Ovary (tissue), 9 donors: Measurements from ENCODE around the gene GNA12. TPM values are rescaled to one million over a fixed set of nuclear protein-coding genes. Genes with fewer than 3 reads are reported as not detected.
"Not testable (repeated sequence)": the region's sequence is repeated elsewhere in the genome, so short reads cannot be mapped to it uniquely, and the experiment has no call there.

Experiments
- DNase-seq, 5 donors: peaks; one replicate each; pipeline ENCODE4 v3.0.0-alpha.2; 2019 to 2020
- H3K27ac ChIP-seq, 2 donors: fragments of 200-600 bp; one replicate each; pipeline versions ENCODE4 v1.5.1 to v1.8.0; 2019 to 2022
- H3K27me3 ChIP-seq: fragments of 200-600 bp; one replicate; pipeline ENCODE4 v1.8.0; 2022
- H3K36me3 ChIP-seq: fragments of 200-600 bp; sonication (generic); one replicate; pipeline ENCODE4 v1.5.1; 2019
- H3K4me1 ChIP-seq: one replicate; pipeline ENCODE4 v1.8.1; 2013; ENCODE audit warnings: mild to moderate bottlenecking, moderate library complexity; ENCODE audit not compliant: insufficient read depth
- H3K4me3 ChIP-seq: fragments of 200-600 bp; sonication (generic); one replicate; pipeline ENCODE4 v1.5.1; 2017
- H3K9me3 ChIP-seq, 2 donors: fragments of 200-600 bp in 1 of 2; sonication (generic) in 1 of 2; one replicate each; pipeline versions ENCODE4 v1.5.1 to v1.8.1; 2013 to 2019; ENCODE audit warnings: mild to moderate bottlenecking in 1 of 2, moderate library complexity in 1 of 2
- CTCF ChIP-seq, 3 donors: fragments of 450-650 bp in 2 of 3; fragments of 200-600 bp in 1 of 3; IDR thresholded peaks; one replicate each; pipeline versions ENCODE4 v1.5.1 to v1.8.0; 2016 to 2022; ENCODE audit warnings: antibody characterized with exemption in 3 of 3, mild to moderate bottlenecking in 1 of 3
- EP300 ChIP-seq: sonication (generic); formaldehyde crosslinking; IDR thresholded peaks from one replicate; pipeline ENCODE4 v1.6.1; 2017; ENCODE audit warnings: antibody characterized with exemption
- POLR2A ChIP-seq: fragments of 450-650 bp; IDR thresholded peaks from one replicate; pipeline ENCODE4 v1.6.1; 2017; ENCODE audit warnings: antibody characterized with exemption, mild to moderate bottlenecking, moderate library complexity
- WGBS, 3 donors: extraction: QIAGEN DNeasy Blood & Tissue Kit in 1 of 3; methylation state at CpG; one replicate each; pipeline versions ENCODE4 v1.1.5 to v1.1.7; 2013 to 2017; 5-methylcytosine and 5-hydroxymethylcytosine counted together
- intact Hi-C, 4 donors: fragments of 100-400 bp; cut with DNase I; formaldehyde crosslinking; loops; one replicate each; pipeline versions ENCODE4 v1.11.0 to v1.15.1; 2022 to 2023
- polyA plus RNA-seq, 2 donors: library from polyadenylated mRNA; stranded (reverse); fragments of 200-250 nt in 1 of 2; fragments of 350-450 nt in 1 of 2; fragmentation: Illumina TruSeq in 1 of 2; extraction: RNeasy Lipid Tissue Mini Kit (QIAGEN cat#74804) in 1 of 2; gene quantifications; one replicate each; pipeline ENCODE4 v1.2.3, GENCODE V29; 2013 to 2014
- total RNA-seq, 7 donors: library from RNA; depleted of rRNA in 2 of 7; stranded (reverse); fragments of >200 nt in 2 of 7; fragmentation: NEBNext Ultra II Directional in 3 of 7; extraction: Animal tissue kit (Norgen Biotek cat#: 25700) in 3 of 7; gene quantifications; one replicate each; pipeline versions ENCODE4 v1.1.0 to v1.2.4, GENCODE V29; 2016 to 2023
- donor health status: DM: no; HTN: no; CAD: no; lungs with moderate emphysema.
- donor health status: DM: no; HTN: no; CAD: no.
- donor health status: Bipolar disorder and iron deficiency.
- donor health status: DM: yes; HTN: yes; CAD: no.
- donor health status: DM: no; HTN: no; CAD: no.
- donor health status: DM: yes; HTN: yes; CAD: no.

GNA12 gene
- total and polyA plus RNA-seq, 9 donors: 13.4 to 94.4 (median 65.5) TPM

- 92 to 95% (median 93%) methylated on average over 34 of the region's 34 CpGs for WGBS, 3 donors
- peaks cover 9% of the 10 kb centered on the region for H3K4me1 ChIP-seq
- H3K36me3 ChIP-seq: no peaks in the 10 kb centered on the region
- no peak overlapping the region for H3K4me3 ChIP-seq
- no peak overlapping the region for H3K27ac ChIP-seq
- H3K9me3 ChIP-seq: no peaks in the 10 kb centered on the region
- intact Hi-C loops: no loop called here
- no peaks in the 10 kb centered on the region for H3K27me3 ChIP-seq
- TF ChIP-seq EP300 (no peak), POLR2A (no peak), CTCF (IDR thresholded peaks at IDR 0.05) (no peak)
- peak in 4 of 5 donors; percentile 14 to 30 (median 21) for DNase-seq
These were observed 118.7 kb downstream of the GNA12 start for GRCh38 chr7:2725178-2726105.

GRCh38 chr7:2724453-2725177 is 119.5 kb downstream of the GNA12 start:
- WGBS, 3 donors: 92 to 96% (median 96%) methylated on average over 31 of the region's 31 CpGs
- intact Hi-C loops: no loop called here
- H3K27ac ChIP-seq: no peak overlapping the region

GRCh38 chr7:2724036-2724435 is 120.1 kb downstream of the GNA12 start:
- H3K9me3 ChIP-seq, H3K4me1 ChIP-seq, H3K27ac ChIP-seq, H3K4me3 ChIP-seq, H3K27me3 ChIP-seq, intact Hi-C loops, H3K36me3 ChIP-seq: not testable (repeated sequence)
- WGBS, 3 donors: 94% methylated on average over 14 to 15 of the region's 15 CpGs
- DNase-seq: peak in 2 of 5 donors; percentile 19 to 31

More at GRCh38 chr7:2724453-2725177, 119.5 kb downstream of the GNA12 start:
- Histone ChIP-seq H3K4me1 (peaks cover 4% of the 10 kb centered on the region), H3K36me3 (no peaks in the 10 kb centered on the region), H3K9me3 (no peaks in the 10 kb centered on the region), H3K4me3 (no peak overlapping the region), H3K27me3 (no peaks in the 10 kb centered on the region)
- no peak for TF ChIP-seq CTCF (IDR thresholded peaks at IDR 0.05)
- TF ChIP-seq EP300: no peak
- no peak for TF ChIP-seq POLR2A
- DNase-seq: peak in 4 of 5 donors; percentile 11 to 24 (median 18)

- H3K4me3 ChIP-seq: no peak overlapping the region
- WGBS, 3 donors: 85 to 91% (median 89%) methylated on average over 23 of the region's 23 CpGs
- H3K27me3 ChIP-seq: no peaks in the 10 kb centered on the region
- no peaks in the 10 kb centered on the region for H3K9me3 ChIP-seq
- H3K27ac ChIP-seq: no peak overlapping the region
- no peaks in the 10 kb centered on the region for H3K36me3 ChIP-seq
- TF ChIP-seq EP300: no peak
- TF ChIP-seq POLR2A: no peak
- TF ChIP-seq CTCF (IDR thresholded peaks at IDR 0.05): no peak
- peak in 2 of 5 donors; percentile 18 to 28 for DNase-seq
- intact Hi-C loops: no loop called here
- peaks cover 1% of the 10 kb centered on the region for H3K4me1 ChIP-seq
These were observed 120.8 kb downstream of the GNA12 start for GRCh38 chr7:2723138-2723850.
